ENCODE data around the gene WT1. TPM values are rescaled to one million over a fixed set of nuclear protein-coding genes. Genes with fewer than 3 reads are reported as not detected.

WT1 gene
- total RNA-seq, 1 donor, result under 0.01 TPM

GRCh38 chr11:32464078-32464477 lies 28.7 kb upstream of the WT1 start:
- Histone ChIP-seq H3K4me2 (ENCODE audit: insufficient read depth, low read length) (no peak overlapping the region), H2AFZ (ENCODE audit: low read length) (no peak overlapping the region), H4K20me1 (ENCODE audit: insufficient read depth, low read length) (no peaks in the 10 kb centered on the region), H3K4me3 (ENCODE audit: insufficient read depth, low read length) (no peak overlapping the region), H3K36me3 (ENCODE audit: insufficient read depth, low read length) (no peaks in the 10 kb centered on the region), H3K9me3 (ENCODE audit: low read depth, low read length) (no peaks in the 10 kb centered on the region), H3K79me2 (ENCODE audit: insufficient read depth, low read length) (no peaks in the 10 kb centered on the region), H3K27ac (ENCODE audit: low read depth, low read length) (no peak overlapping the region), H3K27me3 (ENCODE audit: insufficient read depth, low read length) (no peaks in the 10 kb centered on the region), H3K4me1 (ENCODE audit: insufficient read depth, low read length) (no peaks in the 10 kb centered on the region)
- DNase-seq (ENCODE audit: insufficient read length, low spot score, missing footprints), result no peak
- TF ChIP-seq CTCF (IDR thresholded peaks at IDR 0.05; ENCODE audit: extremely low read depth, low read depth, low read length), result no peak

GRCh38 chr11:32462011-32462690 lies 26.8 kb upstream of the WT1 start:
- no peak for DNase-seq (ENCODE audit: insufficient read length, low spot score, missing footprints)
- Histone ChIP-seq H3K4me2 (ENCODE audit: insufficient read depth, low read length) (no peak overlapping the region), H3K27ac (ENCODE audit: low read depth, low read length) (no peak overlapping the region)

GRCh38 chr11:32456864-32457263 lies 21.5 kb upstream of the WT1 start:
- Histone ChIP-seq H2AFZ (ENCODE audit: low read length) (no peak overlapping the region), H3K4me1 (ENCODE audit: insufficient read depth, low read length) (no peaks in the 10 kb centered on the region), H3K27me3 (ENCODE audit: insufficient read depth, low read length) (no peaks in the 10 kb centered on the region), H3K4me2 (ENCODE audit: insufficient read depth, low read length) (no peak overlapping the region), H3K27ac (ENCODE audit: low read depth, low read length) (no peak overlapping the region), H4K20me1 (ENCODE audit: insufficient read depth, low read length) (no peaks in the 10 kb centered on the region), H3K36me3 (ENCODE audit: insufficient read depth, low read length) (no peaks in the 10 kb centered on the region), H3K79me2 (ENCODE audit: insufficient read depth, low read length) (no peaks in the 10 kb centered on the region), H3K9me3 (ENCODE audit: low read depth, low read length) (no peaks in the 10 kb centered on the region), H3K4me3 (ENCODE audit: insufficient read depth, low read length) (no peak overlapping the region)
- TF ChIP-seq CTCF (IDR thresholded peaks at IDR 0.05; ENCODE audit: extremely low read depth, low read depth, low read length), result no peak
- DNase-seq (ENCODE audit: insufficient read length, low spot score, missing footprints), result no peak

More at GRCh38 chr11:32462011-32462690, 26.8 kb upstream of the WT1 start:
- Histone ChIP-seq H3K36me3 (ENCODE audit: insufficient read depth, low read length) (no peaks in the 10 kb centered on the region), H3K9me3 (ENCODE audit: low read depth, low read length) (no peaks in the 10 kb centered on the region), H2AFZ (ENCODE audit: low read length) (no peak overlapping the region), H3K4me1 (ENCODE audit: insufficient read depth, low read length) (no peaks in the 10 kb centered on the region), H3K4me3 (ENCODE audit: insufficient read depth, low read length) (no peak overlapping the region), H3K27me3 (ENCODE audit: insufficient read depth, low read length) (no peaks in the 10 kb centered on the region), H4K20me1 (ENCODE audit: insufficient read depth, low read length) (no peaks in the 10 kb centered on the region), H3K79me2 (ENCODE audit: insufficient read depth, low read length) (no peaks in the 10 kb centered on the region)
- TF ChIP-seq CTCF (IDR thresholded peaks at IDR 0.05; ENCODE audit: extremely low read depth, low read depth, low read length), result no peak

- Histone ChIP-seq H3K9me3 (ENCODE audit: low read depth, low read length) (no peaks in the 10 kb centered on the region), H3K27ac (ENCODE audit: low read depth, low read length) (no peak overlapping the region), H3K4me3 (ENCODE audit: insufficient read depth, low read length) (no peak overlapping the region), H3K27me3 (ENCODE audit: insufficient read depth, low read length) (no peaks in the 10 kb centered on the region), H3K79me2 (ENCODE audit: insufficient read depth, low read length) (no peaks in the 10 kb centered on the region), H2AFZ (ENCODE audit: low read length) (no peak overlapping the region), H3K4me1 (ENCODE audit: insufficient read depth, low read length) (no peaks in the 10 kb centered on the region), H3K36me3 (ENCODE audit: insufficient read depth, low read length) (no peaks in the 10 kb centered on the region), H3K4me2 (ENCODE audit: insufficient read depth, low read length) (no peak overlapping the region), H4K20me1 (ENCODE audit: insufficient read depth, low read length) (no peaks in the 10 kb centered on the region)
- no peak for TF ChIP-seq CTCF (IDR thresholded peaks at IDR 0.05; ENCODE audit: extremely low read depth, low read depth, low read length)
- DNase-seq (ENCODE audit: insufficient read length, low spot score, missing footprints), result no peak
Measured at GRCh38 chr11:32454993-32455392, 19.7 kb upstream of the WT1 start.

Data from osteoblast (primary cell).